B cell (primary cell): ENCODE measurements around the gene GNB1. TPM values are rescaled to one million over a fixed set of nuclear protein-coding genes. Genes with fewer than 3 reads are reported as not detected.

Experiments used
- ATAC-seq: fragments of 200-7000 bp; cut with Tn5 transposase; one replicate; pipeline ENCODE4 v1.10.0; 2021; ENCODE audit warnings: low read depth, mild to moderate bottlenecking, moderate number of reproducible peaks, moderate library complexity
- CTCF ChIA-PET: fragments of 350-600 bp; sonication (Branson Sonifier 250); formaldehyde crosslinking; loops from one replicate; lab custom pipeline; 2021; ENCODE audit warnings: antibody characterized with exemption, inconsistent platforms; lab: Charles Lee
- POLR2A ChIA-PET: fragments of 350-600 bp; sonication (Branson Sonifier 250); formaldehyde crosslinking; loops from one replicate; lab custom pipeline; 2021; ENCODE audit warnings: antibody characterized with exemption; lab: Charles Lee
- DNase-seq: peaks from one replicate; pipeline ENCODE4 v3.0.0; 2013
- H2AFZ ChIP-seq: 2 replicates; pipeline ENCODE4 v1.6.1; 2012; ENCODE audit warnings: mild to moderate bottlenecking, low read depth, low read length; ENCODE audit not compliant: insufficient read depth, poor library complexity, severe bottlenecking
- H3K27ac ChIP-seq, 2 donors: 1 replicate in 1 of 2; 2 replicates in 1 of 2; pipeline ENCODE4 v1.5.1; 2012 to 2013; ENCODE audit warnings: low read length in 2 of 2, mild to moderate bottlenecking in 2 of 2, moderate library complexity in 1 of 2
- H3K27me3 ChIP-seq, 4 experiments: fragments of 200-600 bp in 1 of 4; sonication (generic) in 1 of 4; replicated peaks in 1 of 4; 1 replicate in 2 of 4; 2 replicates in 2 of 4; pipeline versions ENCODE4 v1.6.1 to v1.7.0; 2013 to 2016; ENCODE audit warnings: low read length in 3 of 4, mild to moderate bottlenecking in 2 of 4, mixed read lengths in 1 of 4, moderate library complexity in 1 of 4; ENCODE audit not compliant: insufficient read depth in 4 of 4, control insufficient read depth in 3 of 4; ENCODE audit errors: control extremely low read depth in 1 of 4
- H3K36me3 ChIP-seq, 2 experiments: replicated peaks in 1 of 2; 1 replicate in 1 of 2; 2 replicates in 1 of 2; pipeline versions ENCODE4 v1.6.1 to v1.7.1; 2013; ENCODE audit warnings: low read length in 1 of 2; ENCODE audit not compliant: insufficient read depth in 2 of 2, control insufficient read depth in 1 of 2; ENCODE audit errors: control extremely low read depth in 1 of 2, extremely low read depth in 1 of 2
- H3K4me1 ChIP-seq, 2 donors: fragments of 200-600 bp in 1 of 2; sonication (generic) in 1 of 2; 1 replicate in 1 of 2; 2 replicates in 1 of 2; pipeline versions ENCODE4 v1.5.1 to v1.6.1; 2013 to 2017; ENCODE audit warnings: low read length in 2 of 2; ENCODE audit not compliant: control insufficient read depth in 2 of 2, insufficient read depth in 2 of 2
- H3K4me2 ChIP-seq: replicated peaks from 2 replicates; pipeline ENCODE3; 2012; ENCODE audit warnings: mild to moderate bottlenecking, low read depth, low read length; ENCODE audit not compliant: poor library complexity, severe bottlenecking
- H3K4me3 ChIP-seq, 5 experiments: fragments of 200-600 bp in 1 of 5; sonication (generic) in 1 of 5; 1 replicate in 3 of 5; 2 replicates in 2 of 5; pipeline versions ENCODE4 v1.5.1 to v1.7.0; 2011 to 2016; ENCODE audit warnings: low read length in 4 of 5, mild to moderate bottlenecking in 4 of 5, low read depth in 2 of 5, control low read depth in 1 of 5, moderate library complexity in 1 of 5; ENCODE audit not compliant: insufficient read depth in 1 of 5; ENCODE audit errors: control extremely low read depth in 1 of 5, extremely low read depth in 1 of 5
- H3K79me2 ChIP-seq: fragments of 200-600 bp; sonication (generic); one replicate; pipeline ENCODE4 v1.6.0; 2016; ENCODE audit warnings: low read length; ENCODE audit not compliant: control insufficient read depth, insufficient read depth
- H3K9ac ChIP-seq: fragments of 200-600 bp; sonication (generic); 2 replicates; pipeline ENCODE4 v1.6.1; 2017; ENCODE audit warnings: mild to moderate bottlenecking, low read length, moderate library complexity
- H3K9me3 ChIP-seq, 3 donors: one replicate each; pipeline versions ENCODE4 v1.6.1 to v1.7.1; 2013; ENCODE audit warnings: low read length in 2 of 3; ENCODE audit not compliant: control insufficient read depth in 2 of 3, insufficient read depth in 1 of 3; ENCODE audit errors: control extremely low read depth in 1 of 3
- H4K20me1 ChIP-seq: 2 replicates; pipeline ENCODE4 v1.6.0; 2012; ENCODE audit warnings: mild to moderate bottlenecking, low read length; ENCODE audit not compliant: insufficient read depth, control insufficient read depth, poor library complexity, severe bottlenecking
- H3K27ac Mint-ChIP-seq: one replicate; pipeline ENCODE4 v1.8.0; 2021; ENCODE audit warnings: mixed read lengths
- H3K27me3 Mint-ChIP-seq: one replicate; pipeline ENCODE4 v1.8.0; 2021; ENCODE audit warnings: mixed read lengths
- H3K4me1 Mint-ChIP-seq: one replicate; pipeline ENCODE4 v1.8.0; 2021; ENCODE audit warnings: mixed read lengths
- H3K4me3 Mint-ChIP-seq: one replicate; pipeline ENCODE4 v1.8.0; 2021; ENCODE audit warnings: mixed read lengths
- H3K9me3 Mint-ChIP-seq: one replicate; pipeline ENCODE4 v1.8.0; 2022; ENCODE audit warnings: mixed read lengths; ENCODE audit not compliant: insufficient read depth
- EZH2 ChIP-seq: IDR thresholded peaks from 2 replicates; pipeline ENCODE4 v1.6.1; 2012; ENCODE audit warnings: borderline replicate concordance, low read depth, mild to moderate bottlenecking, moderate library complexity, low read length; ENCODE audit not compliant: insufficient read depth, poor library complexity, severe bottlenecking
- WGBS: methylation state at CpG from one replicate; pipeline ENCODE4 v1.1.5; 2013; ENCODE audit warnings: missing lambda C conversion rate; ENCODE audit not compliant: insufficient coverage; 5-methylcytosine and 5-hydroxymethylcytosine counted together
- intact Hi-C: fragments of 100-400 bp; cut with micrococcal nuclease; formaldehyde crosslinking; loops from one replicate; pipeline ENCODE4 v1.10.0; 2022
- polyA plus RNA-seq: library from polyadenylated mRNA; depleted of rRNA; stranded (reverse); fragments of >200 nt; gene quantifications from 2 replicates; pipeline ENCODE4 v1.2.3, GENCODE V29; 2012
- total RNA-seq, 2 donors: library from RNA; stranded (reverse); fragments of 120-200 nt in 1 of 2; gene quantifications; 1 replicate in 1 of 2; 2 replicates in 1 of 2; pipeline versions ENCODE4 v1.2.3 to v1.2.4, GENCODE V29; 2013 to 2022
- TF ChIP-seq, protein P1 (sequence below): fragments of 200-600 bp; IDR thresholded peaks from one replicate; pipeline ENCODE4 v1.8.0; 2022; ENCODE audit warnings: antibody characterized with exemption, mild to moderate bottlenecking

GNB1 gene
- total and polyA plus RNA-seq, 2 donors (not counting 1 experiment from before 2014, with no cell fraction given) = 249 to 269 TPM

DNA sequence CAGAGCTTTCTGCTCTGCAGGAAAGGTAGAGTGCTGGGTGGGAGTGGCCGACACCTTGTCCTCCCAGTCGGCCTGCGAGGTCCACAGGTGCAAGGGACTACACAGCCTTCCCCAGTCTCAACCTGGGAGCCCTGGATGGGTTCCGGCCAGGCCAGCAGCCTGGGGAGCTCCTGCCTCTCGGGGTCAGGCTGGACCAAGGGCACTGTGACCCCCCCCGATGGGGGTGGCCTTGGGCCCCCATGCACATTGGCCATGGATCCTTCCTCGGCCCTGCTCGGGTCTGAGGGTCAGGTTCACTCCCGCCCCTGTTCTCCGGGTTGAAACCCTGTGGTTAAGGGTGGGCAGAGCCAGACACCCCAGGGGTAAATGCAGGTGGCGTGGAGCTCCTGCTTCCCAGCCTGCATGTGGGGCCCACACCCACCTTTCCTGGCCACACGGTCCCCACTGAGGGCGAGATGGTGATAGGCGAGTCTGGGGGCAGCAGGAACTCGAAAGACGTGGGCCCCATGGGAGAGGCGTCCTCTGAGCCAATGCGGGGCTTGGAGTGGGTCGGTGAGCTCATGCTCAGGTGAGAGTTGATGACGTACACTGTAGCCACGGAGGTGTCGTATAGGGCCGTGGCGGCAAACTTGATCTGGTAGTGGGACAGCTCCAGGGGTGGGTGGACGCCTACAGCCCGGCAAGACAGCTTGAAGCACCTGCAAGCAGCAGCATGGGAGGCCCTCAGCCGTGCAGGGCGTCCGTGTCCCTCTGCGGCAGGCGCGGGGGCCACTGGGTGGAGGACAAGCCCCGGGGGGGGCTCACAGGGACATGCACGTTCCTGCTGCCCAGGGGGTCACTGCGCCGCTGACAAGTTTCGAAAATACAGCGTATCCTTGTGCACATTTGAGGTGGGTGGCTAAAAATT is 39.0 kb upstream of the GNB1 start:
- no peaks in the 10 kb centered on the region for H3K9me3 Mint-ChIP-seq
- CTCF ChIA-PET = no interaction called here
- intact Hi-C loops = no loop called here

More for the DNA sequence above, 39.0 kb upstream of the GNB1 start:
- Histone ChIP-seq H2AFZ (no peak overlapping the region), H3K4me3 (no peak overlapping the region), H3K79me2 (no peaks in the 10 kb centered on the region), H3K27me3 (no peaks in the 10 kb centered on the region), H3K9me3 (peaks cover 0 to 4% (median 0%) of the 10 kb centered on the region in 3 donors), H3K9ac (no peak overlapping the region), H3K36me3 (no peaks in the 10 kb centered on the region), H3K4me2 (no peak overlapping the region), H3K4me1 (no peaks in the 10 kb centered on the region), H3K27ac (no peak overlapping the region), H4K20me1 (no peaks in the 10 kb centered on the region)
- Mint-ChIP-seq H3K4me1 (no peaks in the 10 kb centered on the region), H3K27ac (no peak overlapping the region), H3K4me3 (no peak overlapping the region), H3K27me3 (peaks cover 2% of the 10 kb centered on the region)
- 92% methylated on average over 32 of the region's 38 CpGs for WGBS
- no peak for TF ChIP-seq EZH2
- TF ChIP-seq, protein P1, sequence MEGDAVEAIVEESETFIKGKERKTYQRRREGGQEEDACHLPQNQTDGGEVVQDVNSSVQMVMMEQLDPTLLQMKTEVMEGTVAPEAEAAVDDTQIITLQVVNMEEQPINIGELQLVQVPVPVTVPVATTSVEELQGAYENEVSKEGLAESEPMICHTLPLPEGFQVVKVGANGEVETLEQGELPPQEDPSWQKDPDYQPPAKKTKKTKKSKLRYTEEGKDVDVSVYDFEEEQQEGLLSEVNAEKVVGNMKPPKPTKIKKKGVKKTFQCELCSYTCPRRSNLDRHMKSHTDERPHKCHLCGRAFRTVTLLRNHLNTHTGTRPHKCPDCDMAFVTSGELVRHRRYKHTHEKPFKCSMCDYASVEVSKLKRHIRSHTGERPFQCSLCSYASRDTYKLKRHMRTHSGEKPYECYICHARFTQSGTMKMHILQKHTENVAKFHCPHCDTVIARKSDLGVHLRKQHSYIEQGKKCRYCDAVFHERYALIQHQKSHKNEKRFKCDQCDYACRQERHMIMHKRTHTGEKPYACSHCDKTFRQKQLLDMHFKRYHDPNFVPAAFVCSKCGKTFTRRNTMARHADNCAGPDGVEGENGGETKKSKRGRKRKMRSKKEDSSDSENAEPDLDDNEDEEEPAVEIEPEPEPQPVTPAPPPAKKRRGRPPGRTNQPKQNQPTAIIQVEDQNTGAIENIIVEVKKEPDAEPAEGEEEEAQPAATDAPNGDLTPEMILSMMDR = no peak
- DNase-seq (no peak), ATAC-seq (no peak)
- POLR2A ChIA-PET = no interaction called here
